Stimulated activated CD4-positive, alpha-beta T cell treated with anti-CD3 and anti-CD28 coated beads, Interleukin-4, amount 100 ng/mL, for 24 hours (primary cell): Measurements from ENCODE around the gene KCNJ9.
A peak's percentile ranks its signal among the peaks of the same experiment; 100 is the strongest.
"Not testable (repeated sequence)": the region's sequence is repeated elsewhere in the genome, so short reads cannot be mapped to it uniquely, and the experiment has no call there.

ENCODE experiments used
- DNase-seq: peaks from one replicate; pipeline ENCODE4 v3.0.0-alpha.2; 2020

KCNJ9 gene

GRCh38 chr1:160105155-160105554, 23.8 kb downstream of the KCNJ9 start:
- no peak for DNase-seq

DNA sequence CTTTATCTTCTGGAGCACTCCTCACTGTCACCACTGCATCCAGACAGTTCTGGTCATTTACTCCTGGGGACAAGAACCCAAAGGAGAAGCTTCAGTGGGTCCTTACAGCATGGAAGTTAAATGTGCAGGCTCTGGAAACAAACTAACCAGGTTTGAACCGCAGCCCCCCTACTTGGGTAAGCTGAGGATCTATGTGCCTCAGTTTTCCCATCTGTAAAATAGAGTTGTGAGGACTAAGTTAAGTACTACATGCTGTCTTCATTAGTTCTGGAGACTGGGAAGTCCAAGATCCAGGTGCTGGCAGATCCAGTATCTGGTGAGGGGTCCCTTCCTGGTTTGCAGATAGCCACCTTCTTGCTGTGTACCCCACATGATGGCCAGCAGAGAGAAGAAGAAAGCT, 26.2 kb downstream of the KCNJ9 start:
- no peak for DNase-seq

DNA sequence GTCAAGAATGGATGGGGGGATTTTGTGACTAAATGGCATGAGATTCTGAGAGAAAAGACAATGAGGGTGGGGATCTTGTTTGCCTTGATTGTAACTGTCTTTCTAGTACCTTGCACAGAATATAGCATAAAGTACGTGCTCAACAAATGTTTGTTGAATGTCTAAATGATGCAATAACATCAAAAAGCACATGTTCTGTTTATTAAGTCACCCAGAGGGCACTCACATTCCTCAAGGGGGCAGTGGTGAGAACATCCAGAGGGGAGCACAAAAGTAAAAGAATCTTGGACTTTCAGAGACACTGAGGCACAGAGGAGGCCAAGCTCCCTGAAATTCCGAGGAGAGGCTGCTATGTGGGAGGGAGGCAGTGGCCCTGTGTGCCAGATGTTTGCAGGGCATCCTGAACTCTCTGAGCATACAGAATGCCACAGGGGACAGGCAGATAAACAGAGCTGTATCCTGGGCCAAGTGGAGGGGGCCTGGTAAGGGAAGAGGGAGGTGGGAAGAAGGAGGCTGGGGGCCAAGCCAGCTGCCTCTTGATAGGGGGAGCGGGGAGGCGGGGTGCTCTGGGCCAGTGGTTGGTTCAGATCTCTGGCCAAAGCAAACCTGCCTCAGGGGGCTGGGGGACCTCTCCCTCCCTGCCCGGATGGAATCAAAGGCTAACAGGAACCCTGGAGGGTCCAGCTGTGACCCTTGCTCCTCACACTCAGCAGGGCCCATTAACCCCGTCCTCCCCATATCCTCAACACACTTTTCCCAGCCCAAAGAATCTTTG, 27.7 kb downstream of the KCNJ9 start:
- DNase-seq = peak; percentile 54

DNA sequence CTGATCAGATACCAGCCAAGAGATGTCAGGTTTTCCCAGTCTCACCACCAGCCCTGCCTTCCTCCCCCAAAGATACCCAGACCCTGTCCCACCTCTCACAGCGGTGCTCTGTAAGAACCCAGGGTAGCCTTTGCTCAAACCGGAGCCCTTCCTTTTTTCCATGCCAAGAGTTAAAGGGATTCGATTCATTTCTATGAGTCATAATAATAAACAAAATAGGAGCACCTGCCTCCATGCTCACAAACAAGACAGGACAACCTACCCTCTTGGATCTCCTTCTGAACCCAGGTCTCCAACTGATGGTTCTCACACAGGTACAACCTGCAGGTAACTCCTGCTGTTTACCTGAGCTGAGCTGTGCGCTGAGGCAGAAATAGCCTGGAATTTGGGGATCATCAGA, 28.3 kb downstream of the KCNJ9 start:
- DNase-seq = no peak

DNA sequence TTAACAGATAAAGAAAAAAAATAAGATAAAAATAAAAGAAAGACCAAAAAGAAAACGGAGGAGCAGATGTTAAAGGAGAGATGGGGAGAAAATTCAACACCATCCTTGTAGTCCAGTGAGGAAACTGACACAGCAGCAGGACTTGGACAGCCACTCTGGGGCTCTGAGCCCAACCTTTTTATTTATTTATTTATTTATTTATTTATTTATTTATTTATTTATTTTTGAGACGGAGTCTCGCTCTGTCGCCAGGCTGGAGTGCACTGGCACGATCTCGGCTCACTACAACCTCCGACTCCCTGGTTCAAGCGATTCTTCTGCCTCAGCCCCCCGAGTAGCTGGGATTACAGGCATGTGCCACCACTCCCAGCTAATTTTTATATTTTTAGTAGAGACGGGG, 30.1 kb downstream of the KCNJ9 start:
- not testable (repeated sequence) for DNase-seq

DNA sequence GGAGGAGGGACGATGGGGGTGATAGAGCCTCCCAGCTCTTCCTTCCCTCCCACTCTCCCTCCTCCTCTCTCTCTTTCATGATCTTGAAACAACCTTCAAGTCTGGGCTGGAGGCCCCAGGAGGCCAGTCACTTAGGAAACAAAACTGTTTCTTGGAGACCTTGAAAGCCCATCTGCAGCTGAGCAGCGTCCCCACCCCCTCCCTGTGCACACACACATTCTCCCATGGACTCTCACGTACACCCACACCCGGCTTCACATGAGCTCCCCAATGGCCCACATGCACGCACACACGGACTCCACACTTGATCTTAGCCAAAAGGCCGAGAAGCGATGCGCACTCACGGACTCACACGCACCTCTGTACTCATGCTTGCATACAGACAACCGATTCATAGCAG, 31.0 kb downstream of the KCNJ9 start:
- DNase-seq = no peak

DNA sequence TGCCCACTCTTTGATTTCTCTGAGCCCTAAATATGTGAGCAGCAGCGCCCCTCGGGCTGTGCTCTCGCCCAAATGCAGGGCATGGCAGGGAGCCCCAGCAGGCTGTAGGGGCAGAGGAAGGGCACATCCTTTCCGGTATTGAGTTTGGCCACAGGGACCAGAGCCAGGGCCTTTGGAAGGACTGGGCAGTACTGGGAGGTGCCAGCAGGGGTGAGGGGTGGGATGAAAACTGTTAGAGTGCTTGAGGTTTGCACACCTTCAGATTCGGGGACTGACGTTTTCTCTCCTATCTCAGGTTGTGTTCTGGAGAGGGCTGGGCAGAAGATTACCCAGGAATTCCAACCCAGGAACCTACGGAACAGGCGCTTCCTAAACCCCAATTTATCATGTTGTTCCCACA, 32.1 kb downstream of the KCNJ9 start:
- DNase-seq = no peak

DNA sequence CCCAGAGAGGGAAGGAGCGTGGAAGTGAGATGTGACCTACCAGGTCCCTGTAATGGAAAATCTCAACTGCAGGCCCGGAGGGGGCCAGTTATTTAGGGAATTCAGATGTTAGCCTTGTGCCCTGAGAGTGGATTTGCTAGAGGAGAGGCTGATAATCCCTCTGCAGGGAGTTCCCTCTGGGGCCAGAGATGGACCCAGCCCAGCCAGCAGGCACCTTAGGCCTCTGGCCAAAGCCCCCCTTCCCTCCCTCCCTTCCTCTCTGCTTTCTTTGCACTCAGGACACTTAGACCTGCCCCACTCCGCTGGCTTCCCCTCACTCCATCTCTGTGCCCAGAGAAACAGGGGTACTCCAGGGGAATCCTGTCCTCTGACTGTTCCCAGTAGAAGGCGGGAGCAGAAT, 32.7 kb downstream of the KCNJ9 start:
- DNase-seq = no peak

DNA sequence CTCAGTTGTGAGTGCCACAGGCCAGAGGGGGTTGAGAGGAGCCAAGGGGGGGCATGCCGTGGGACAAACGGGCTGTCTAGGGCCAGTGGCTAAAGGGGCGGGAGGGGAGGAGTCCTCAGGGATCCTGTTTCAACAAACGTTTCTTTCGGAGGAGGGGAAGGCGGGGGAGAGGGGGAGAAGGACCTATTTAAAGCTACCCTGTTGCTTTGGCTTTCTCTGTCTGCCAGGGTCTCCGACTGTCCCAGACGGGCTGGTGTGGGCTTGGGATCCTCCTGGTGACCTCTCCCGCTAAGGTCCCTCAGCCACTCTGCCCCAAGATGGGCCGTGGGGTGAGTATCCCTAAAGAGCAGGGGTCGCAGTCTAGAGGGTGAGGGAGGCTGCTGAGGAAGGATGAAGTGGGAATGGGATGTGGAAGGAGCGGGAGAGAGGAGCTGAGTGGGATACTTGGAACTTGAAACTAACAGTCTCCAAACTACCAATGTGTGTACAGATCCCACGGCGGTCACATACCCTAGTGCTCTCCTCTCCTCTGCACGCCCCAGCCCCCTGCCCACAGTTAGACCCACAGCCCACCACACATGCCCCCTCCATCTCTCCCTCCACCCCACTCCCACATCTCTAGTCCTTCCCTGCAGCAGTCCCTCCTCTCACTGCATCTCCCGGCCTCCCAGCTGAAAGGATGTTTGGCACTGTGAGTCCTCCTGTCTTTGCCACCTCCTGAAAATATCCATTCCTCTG, 34.4 kb downstream of the KCNJ9 start, which contains the start of gene ATP1A2:
Gene ATP1A2 (plus strand): TSS at position 215 of the 738 bp plus-strand sequence. CDS start 103 bp downstream, at position 318.
- no peak for DNase-seq

DNA sequence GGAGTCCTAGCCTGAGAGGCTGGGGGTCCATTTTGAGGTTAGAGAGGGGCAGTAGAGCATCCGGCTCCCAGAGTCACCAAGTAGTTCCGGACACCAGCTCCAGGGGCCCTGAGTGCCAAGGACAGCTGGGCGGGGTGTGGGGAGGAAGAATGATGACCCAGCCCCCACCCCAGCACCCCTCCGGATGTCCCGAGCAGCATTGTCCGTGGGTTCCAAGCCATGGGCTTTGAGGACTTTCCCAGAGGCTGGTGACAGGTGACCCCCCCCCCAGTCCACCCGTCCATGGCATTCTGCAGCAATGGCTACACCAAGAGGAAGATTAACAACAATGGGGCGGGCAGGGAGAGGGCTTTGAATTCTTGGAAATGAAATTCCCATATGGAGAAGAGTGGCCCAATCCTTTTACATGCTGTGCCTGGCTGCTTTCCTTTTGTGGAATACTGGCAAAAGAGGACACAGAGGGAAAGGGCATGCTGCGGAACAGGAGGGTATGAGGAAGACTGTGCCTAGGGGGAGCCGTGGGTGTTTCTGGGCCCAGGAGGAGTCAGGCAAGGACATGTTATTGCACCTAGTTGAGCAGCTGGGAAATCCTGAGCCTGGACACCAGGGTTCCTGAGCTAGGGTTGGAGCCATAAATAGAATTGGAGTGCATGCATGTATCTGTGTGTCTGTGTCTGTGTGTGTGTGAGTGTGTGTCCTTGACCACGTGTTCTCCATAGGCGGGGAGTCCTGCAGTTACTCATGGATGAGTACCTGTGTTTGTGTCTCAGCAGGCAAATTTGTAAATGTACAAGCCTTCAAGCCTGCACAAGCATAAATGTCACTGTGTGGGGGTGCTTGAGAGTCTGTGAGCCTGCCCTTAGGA, 35.2 kb downstream of the KCNJ9 start:
- no peak for DNase-seq

- DNase-seq = no peak
These were observed 36.0 kb downstream of the KCNJ9 start for GRCh38 chr1:160117300-160117699.

DNA sequence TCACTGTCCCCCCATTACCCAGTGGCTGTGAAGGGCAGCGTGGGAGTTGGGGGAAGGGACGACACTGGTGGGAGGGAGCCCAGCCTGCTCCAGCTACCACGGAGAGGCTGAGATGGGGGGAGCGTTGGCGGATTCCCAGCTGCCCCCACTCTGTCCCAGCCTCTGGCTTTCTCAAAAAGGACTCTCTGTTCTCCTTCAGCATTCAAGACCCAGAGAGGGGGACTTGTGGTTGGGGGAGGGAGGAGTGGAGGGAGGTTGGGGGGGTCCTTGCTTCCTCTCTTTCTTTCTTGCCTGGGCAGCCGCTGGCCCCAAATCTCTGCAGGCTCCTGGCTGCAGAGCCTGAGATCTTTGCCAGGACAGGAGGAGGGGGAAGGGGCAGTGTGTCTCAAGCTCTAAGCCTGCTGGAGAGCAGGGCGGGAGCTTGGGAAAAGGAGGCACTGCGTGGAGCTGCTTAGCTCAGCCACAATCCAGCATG, 36.4 kb downstream of the KCNJ9 start:
- DNase-seq = no peak

GRCh38 chr1:160118928-160119327, 37.6 kb downstream of the KCNJ9 start:
- DNase-seq = no peak

DNA sequence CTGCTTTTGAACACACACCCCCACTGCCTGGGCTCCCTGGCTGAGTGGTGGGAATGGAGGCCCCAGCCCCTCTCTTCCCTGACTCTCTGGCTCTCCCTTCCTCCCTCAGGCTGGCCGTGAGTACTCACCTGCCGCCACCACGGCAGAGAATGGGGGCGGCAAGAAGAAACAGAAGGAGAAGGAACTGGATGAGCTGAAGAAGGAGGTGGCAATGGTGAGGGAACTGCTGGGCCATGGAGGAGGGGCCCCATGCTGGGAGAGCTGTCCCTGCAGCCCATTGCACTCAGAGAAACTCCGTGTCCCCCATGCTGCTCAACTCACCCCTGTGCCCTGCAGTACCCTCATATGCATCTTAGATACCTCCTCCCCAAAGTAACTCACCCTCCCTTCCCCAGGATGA, 39.5 kb downstream of the KCNJ9 start:
- DNase-seq = no peak

DNA sequence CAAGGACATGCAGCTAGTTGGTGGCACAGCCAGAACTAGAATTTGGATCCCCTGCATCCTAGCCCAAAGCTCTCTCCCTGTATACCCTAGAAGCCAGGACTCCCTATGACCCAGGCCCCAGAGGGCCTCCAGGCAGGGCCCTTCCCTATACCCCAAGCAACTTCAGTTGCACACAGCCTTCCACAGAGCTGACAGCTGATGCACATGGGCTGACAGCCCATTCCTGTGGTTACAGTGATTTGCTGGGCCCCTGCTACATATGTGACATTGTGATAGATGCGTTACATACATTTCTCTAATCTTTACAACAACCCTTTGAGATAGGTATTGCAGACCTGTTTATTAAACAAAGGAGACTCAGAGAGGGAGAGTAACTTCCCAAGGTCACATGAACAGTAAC, 40.0 kb downstream of the KCNJ9 start:
- DNase-seq = no peak

- DNase-seq = no peak
These were observed 41.7 kb downstream of the KCNJ9 start for GRCh38 chr1:160122978-160123495.

DNA sequence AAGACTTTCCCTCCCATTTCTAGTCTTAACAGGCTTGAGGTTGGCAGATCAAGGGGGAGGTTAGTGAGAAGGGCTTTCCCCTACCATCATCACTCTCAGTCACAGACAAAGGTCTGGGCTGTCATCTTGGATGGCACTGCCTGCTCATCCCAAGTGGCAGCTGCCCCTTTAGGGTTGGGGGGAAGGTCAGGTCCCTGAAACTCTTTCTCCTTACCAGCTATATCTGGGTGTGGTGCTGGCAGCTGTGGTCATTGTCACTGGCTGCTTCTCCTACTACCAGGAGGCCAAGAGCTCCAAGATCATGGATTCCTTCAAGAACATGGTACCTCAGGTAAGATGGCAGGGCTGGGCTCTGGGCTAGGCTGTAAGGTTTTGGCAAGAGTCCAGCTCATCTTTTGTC, 42.4 kb downstream of the KCNJ9 start:
- DNase-seq = no peak

DNA sequence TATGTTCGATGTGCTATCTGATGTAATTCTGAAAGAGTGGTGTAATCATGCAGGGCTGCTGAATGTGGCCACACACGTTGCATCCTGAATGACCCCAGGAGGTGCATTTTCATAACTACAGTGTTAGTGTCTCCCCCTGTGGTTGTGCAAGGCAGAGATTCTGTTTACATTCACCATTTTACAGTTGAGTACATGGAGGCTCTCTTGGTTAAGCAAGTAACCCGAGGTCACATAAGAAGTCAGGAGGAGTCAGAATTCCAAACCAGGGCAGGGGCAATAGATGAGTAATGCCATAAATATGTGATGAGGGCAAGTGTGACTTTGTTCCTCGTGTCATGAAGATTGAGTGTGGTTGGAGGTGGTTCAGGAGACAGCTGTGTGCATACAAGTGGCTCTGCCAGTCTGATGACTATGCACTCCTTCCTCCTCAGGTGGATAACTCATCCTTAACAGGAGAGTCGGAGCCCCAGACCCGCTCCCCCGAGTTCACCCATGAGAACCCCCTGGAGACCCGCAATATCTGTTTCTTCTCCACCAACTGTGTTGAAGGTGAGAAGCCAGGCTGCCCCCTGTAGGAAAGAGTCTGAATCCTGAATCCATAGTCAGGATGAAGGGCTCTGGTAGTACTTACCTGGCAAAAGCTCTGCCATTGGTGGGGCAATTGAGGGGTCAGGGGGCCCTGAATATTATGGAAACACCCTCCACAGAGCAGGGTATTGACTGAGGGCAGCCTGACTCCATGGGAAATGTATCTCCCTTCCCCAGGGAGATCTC, 43.6 kb downstream of the KCNJ9 start:
- no peak for DNase-seq

GRCh38 chr1:160125746-160126145, 44.4 kb downstream of the KCNJ9 start:
- no peak for DNase-seq

DNA sequence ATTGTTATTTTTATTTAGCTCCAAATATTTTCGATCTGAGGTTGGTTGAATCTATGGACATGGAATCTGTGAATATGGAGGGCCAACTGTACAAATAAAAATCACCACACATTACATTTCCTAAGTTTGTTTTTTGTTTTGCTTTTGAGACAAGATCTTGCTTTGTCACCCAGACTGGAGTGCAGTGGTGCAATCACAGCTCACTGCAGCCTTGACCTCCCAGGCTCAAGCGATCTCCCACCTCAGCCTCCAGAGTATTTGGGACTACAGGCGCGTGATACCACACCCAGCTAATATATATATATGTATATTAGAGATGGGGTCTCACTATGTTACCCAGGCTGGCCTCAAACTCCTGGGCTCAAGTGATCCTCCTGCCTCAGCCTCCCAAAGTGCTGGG, 45.0 kb downstream of the KCNJ9 start:
- not testable (repeated sequence) for DNase-seq

DNA sequence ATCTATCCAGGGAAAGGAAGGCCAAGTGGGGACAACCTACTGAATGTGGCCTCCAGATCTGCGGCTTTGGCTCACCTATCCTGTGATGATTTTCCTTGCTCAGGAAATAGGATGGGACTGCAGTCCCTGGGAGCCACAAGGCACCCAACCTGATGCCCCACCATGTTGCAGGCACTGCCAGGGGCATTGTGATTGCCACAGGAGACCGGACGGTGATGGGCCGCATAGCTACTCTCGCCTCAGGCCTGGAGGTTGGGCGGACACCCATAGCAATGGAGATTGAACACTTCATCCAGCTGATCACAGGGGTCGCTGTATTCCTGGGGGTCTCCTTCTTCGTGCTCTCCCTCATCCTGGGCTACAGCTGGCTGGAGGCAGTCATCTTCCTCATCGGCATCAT, 46.0 kb downstream of the KCNJ9 start:
- DNase-seq = no peak

GRCh38 chr1:160127865-160128523, 46.7 kb downstream of the KCNJ9 start:
- DNase-seq = no peak
